ENCODE results near the gene L1TD1.
A peak's percentile ranks its signal among the peaks of the same experiment; 100 is the strongest.
"Not testable (repeated sequence)": the region's sequence is repeated elsewhere in the genome, so short reads cannot be mapped to it uniquely, and the experiment has no call there.

The L1TD1 gene

GRCh38 chr1:62198781-62199125 is 4.1 kb downstream of the L1TD1 start:
- no peak for DNase-seq

GRCh38 chr1:62207187-62207586 is 12.5 kb downstream of the L1TD1 start:
- DNase-seq, result no peak

- no peak for DNase-seq
These were observed 13.4 kb downstream of the L1TD1 start for GRCh38 chr1:62208087-62208486.

- DNase-seq, result no peak
These were observed 14.3 kb downstream of the L1TD1 start for GRCh38 chr1:62208970-62209369.

- DNase-seq, result no peak
These were observed 15.4 kb downstream of the L1TD1 start for GRCh38 chr1:62209931-62210595.

GRCh38 chr1:62210960-62211359 is 16.3 kb downstream of the L1TD1 start:
- DNase-seq, result no peak

- DNase-seq, result no peak
These were observed 17.8 kb downstream of the L1TD1 start for GRCh38 chr1:62212411-62212810.

- no peak for DNase-seq
These were observed 18.6 kb downstream of the L1TD1 start for GRCh38 chr1:62213075-62213914.

GRCh38 chr1:62218604-62219003 is 24.0 kb downstream of the L1TD1 start:
- DNase-seq, result no peak

- DNase-seq, result not testable (repeated sequence)
These were observed 25.8 kb downstream of the L1TD1 start for GRCh38 chr1:62220456-62220855.

GRCh38 chr1:62221171-62221570 is 26.5 kb downstream of the L1TD1 start:
- no peak for DNase-seq

GRCh38 chr1:62222321-62222720 is 27.7 kb downstream of the L1TD1 start:
- DNase-seq, result no peak

- DNase-seq, result no peak
These were observed 29.5 kb downstream of the L1TD1 start for GRCh38 chr1:62224182-62224581.

GRCh38 chr1:62227496-62227895 is 32.8 kb downstream of the L1TD1 start:
- DNase-seq, result no peak

GRCh38 chr1:62228136-62228882 is 33.7 kb downstream of the L1TD1 start:
- no peak for DNase-seq

- no peak for DNase-seq
These were observed 34.2 kb downstream of the L1TD1 start for GRCh38 chr1:62228883-62229187.

GRCh38 chr1:62229468-62229867 is 34.8 kb downstream of the L1TD1 start:
- DNase-seq, result no peak

GRCh38 chr1:62229932-62230331 is 35.3 kb downstream of the L1TD1 start:
- no peak for DNase-seq

GRCh38 chr1:62230718-62231117 is 36.1 kb downstream of the L1TD1 start:
- DNase-seq, result peak; percentile 55

- DNase-seq, result no peak
These were observed 38.2 kb downstream of the L1TD1 start for GRCh38 chr1:62232871-62233278.

GRCh38 chr1:62233926-62234450 is 39.3 kb downstream of the L1TD1 start:
- no peak for DNase-seq

- DNase-seq, result no peak
These were observed 40.0 kb downstream of the L1TD1 start for GRCh38 chr1:62234688-62235087.

- no peak for DNase-seq
These were observed 40.9 kb downstream of the L1TD1 start for GRCh38 chr1:62235576-62235975.

- no peak for DNase-seq
These were observed 42.7 kb downstream of the L1TD1 start for GRCh38 chr1:62237361-62237760.
